ENCODE data around the gene KNTC1. TPM values are rescaled to one million over a fixed set of nuclear protein-coding genes. Genes with fewer than 3 reads are reported as not detected.

KNTC1 gene
- total RNA-seq, 1 experiment from 2014 or later: 110 TPM

GRCh38 chr12:122527478-122527944 is 462 bp downstream of the KNTC1 start:
- CTCF ChIA-PET: interaction anchor here (1.4 kb wide), 1 partner anchor 11 kb away, joined by 4 read pairs; no protein-coding TSS in a partner anchor
- intact Hi-C loops (cut with micrococcal nuclease; ENCODE audit: unreplicated experiment): no loop called here
- DNase-seq: peak; percentile 22
- Mint-ChIP-seq H3K4me3 (ENCODE audit: low read depth, unreplicated experiment) (no peak overlapping the region), H3K27ac (ENCODE audit: unreplicated experiment) (no peak overlapping the region), H3K27me3 (ENCODE audit: unreplicated experiment) (no peaks in the 10 kb centered on the region), H3K36me3 (ENCODE audit: insufficient read depth, unreplicated experiment) (peaks cover 25% of the 10 kb centered on the region), H3K9me3 (ENCODE audit: low read depth, unreplicated experiment) (no peaks in the 10 kb centered on the region), H3K4me1 (ENCODE audit: low read depth, unreplicated experiment) (peaks cover 9% of the 10 kb centered on the region)
- TF ChIP-seq CTCF (IDR thresholded peaks at IDR 0.05; ENCODE audit: unreplicated experiment): no peak
- BruUV-seq (replicated peaks): TSS peak; percentile 74

GRCh38 chr12:122528582-122528981 is 1.5 kb downstream of the KNTC1 start:
- no peak overlapping the region for H3K27ac Mint-ChIP-seq (ENCODE audit: unreplicated experiment)
- CTCF ChIA-PET: no interaction called here
- no peak for DNase-seq
- intact Hi-C loops (cut with micrococcal nuclease; ENCODE audit: unreplicated experiment): no loop called here
- BruUV-seq (replicated peaks): no TSS peak
- no peak overlapping the region for H3K4me3 Mint-ChIP-seq (ENCODE audit: low read depth, unreplicated experiment)
- H3K27me3 Mint-ChIP-seq (ENCODE audit: unreplicated experiment): no peaks in the 10 kb centered on the region
- TF ChIP-seq CTCF (IDR thresholded peaks at IDR 0.05; ENCODE audit: unreplicated experiment): no peak
- H3K9me3 Mint-ChIP-seq (ENCODE audit: low read depth, unreplicated experiment): no peaks in the 10 kb centered on the region
- peaks cover 20% of the 10 kb centered on the region for H3K36me3 Mint-ChIP-seq (ENCODE audit: insufficient read depth, unreplicated experiment)
- peaks cover 2% of the 10 kb centered on the region for H3K4me1 Mint-ChIP-seq (ENCODE audit: low read depth, unreplicated experiment)

- intact Hi-C loops (cut with micrococcal nuclease; ENCODE audit: unreplicated experiment): no loop called here
- CTCF ChIA-PET: no interaction called here
- Mint-ChIP-seq H3K4me3 (ENCODE audit: low read depth, unreplicated experiment) (no peak overlapping the region), H3K9me3 (ENCODE audit: low read depth, unreplicated experiment) (no peaks in the 10 kb centered on the region), H3K36me3 (ENCODE audit: insufficient read depth, unreplicated experiment) (peaks cover 16% of the 10 kb centered on the region), H3K27me3 (ENCODE audit: unreplicated experiment) (no peaks in the 10 kb centered on the region), H3K4me1 (ENCODE audit: low read depth, unreplicated experiment) (no peaks in the 10 kb centered on the region), H3K27ac (ENCODE audit: unreplicated experiment) (no peak overlapping the region)
- TF ChIP-seq CTCF (IDR thresholded peaks at IDR 0.05; ENCODE audit: unreplicated experiment): no peak
- DNase-seq: no peak
- BruUV-seq (replicated peaks): no TSS peak
Observed at GRCh38 chr12:122528992-122529391, 1.9 kb downstream of the KNTC1 start.

- no TSS peak for BruUV-seq (replicated peaks)
- no peak for TF ChIP-seq CTCF (IDR thresholded peaks at IDR 0.05; ENCODE audit: unreplicated experiment)
- intact Hi-C loops (cut with micrococcal nuclease; ENCODE audit: unreplicated experiment): no loop called here
- H3K36me3 Mint-ChIP-seq (ENCODE audit: insufficient read depth, unreplicated experiment): peaks cover 15% of the 10 kb centered on the region
- DNase-seq: no peak
- no peaks in the 10 kb centered on the region for H3K27me3 Mint-ChIP-seq (ENCODE audit: unreplicated experiment)
- CTCF ChIA-PET: no interaction called here
- H3K4me3 Mint-ChIP-seq (ENCODE audit: low read depth, unreplicated experiment): no peak overlapping the region
- H3K9me3 Mint-ChIP-seq (ENCODE audit: low read depth, unreplicated experiment): no peaks in the 10 kb centered on the region
- no peak overlapping the region for H3K27ac Mint-ChIP-seq (ENCODE audit: unreplicated experiment)
- no peaks in the 10 kb centered on the region for H3K4me1 Mint-ChIP-seq (ENCODE audit: low read depth, unreplicated experiment)
Observed at GRCh38 chr12:122533856-122534255, 6.8 kb downstream of the KNTC1 start.
